Lower lobe of right lung (tissue), 2 donors: Measurements from ENCODE around the gene TOP2B. TPM values are rescaled to one million over a fixed set of nuclear protein-coding genes. Genes with fewer than 3 reads are reported as not detected.

Experiments used
- ATAC-seq, 2 donors: fragments of 200-7000 bp; cut with Tn5 transposase; one replicate each; pipeline ENCODE4 v1.9.1; 2020 to 2022; ENCODE audit warnings: mild to moderate bottlenecking in 2 of 2, moderate library complexity in 2 of 2
- DNase-seq: peaks from one replicate; pipeline ENCODE4 v3.0.0-alpha.2; 2020
- H3K27ac ChIP-seq: fragments of 200-600 bp; one replicate; pipeline ENCODE4 v1.8.0; 2022
- H3K27me3 ChIP-seq: fragments of 200-600 bp; one replicate; pipeline ENCODE4 v1.8.0; 2022; ENCODE audit warnings: low read depth
- H3K36me3 ChIP-seq: fragments of 200-600 bp; one replicate; pipeline ENCODE4 v1.8.0; 2022; ENCODE audit warnings: mild to moderate bottlenecking
- H3K4me1 ChIP-seq: fragments of 200-600 bp; one replicate; pipeline ENCODE4 v1.8.0; 2022
- H3K4me3 ChIP-seq: fragments of 200-600 bp; one replicate; pipeline ENCODE4 v1.8.0; 2022; ENCODE audit warnings: mild to moderate bottlenecking
- H3K9me3 ChIP-seq: fragments of 200-600 bp; one replicate; pipeline ENCODE4 v1.8.0; 2022
- intact Hi-C: fragments of 100-400 bp; cut with DNase I; formaldehyde crosslinking; loops from one replicate; pipeline ENCODE4 v1.11.0; 2022
- total RNA-seq: library from RNA; stranded (reverse); fragmentation: NEBNext Ultra II Directional; extraction: Animal tissue kit (Norgen Biotek cat#: 25700); gene quantifications from one replicate; pipeline ENCODE4 v1.2.1, GENCODE V29; 2021
- TF ChIP-seq, protein P1 (sequence below): fragments of 200-600 bp; IDR thresholded peaks from one replicate; pipeline ENCODE4 v1.8.0; 2022; ENCODE audit warnings: antibody characterized with exemption, mild to moderate bottlenecking
- donor health status: DM: no; HTN: yes; CAD: no; lungs with severe emphysema.

The TOP2B gene
- total RNA-seq, 1 donor from 2014 or later = 92.1 TPM

DNA sequence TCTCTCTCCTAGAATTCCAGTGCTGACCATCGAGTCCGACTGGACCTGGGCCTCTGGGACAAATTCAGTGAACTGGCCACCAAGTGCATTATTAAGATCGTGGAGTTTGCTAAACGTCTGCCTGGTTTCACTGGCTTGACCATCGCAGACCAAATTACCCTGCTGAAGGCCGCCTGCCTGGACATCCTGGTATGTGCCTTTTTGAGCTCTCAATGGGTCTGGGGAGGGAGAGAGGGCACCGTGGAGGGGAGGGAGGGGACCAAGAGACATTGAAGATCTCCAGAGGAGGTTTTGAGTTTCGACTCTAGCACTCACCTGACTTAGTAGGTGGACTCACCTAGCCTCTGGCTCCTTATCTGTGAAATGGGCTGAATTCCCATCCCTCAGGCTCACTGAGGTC is 84.2 kb downstream of the TOP2B start:
- Histone ChIP-seq H3K27me3 (no peaks in the 10 kb centered on the region), H3K4me1 (no peaks in the 10 kb centered on the region), H3K4me3 (no peak overlapping the region), H3K36me3 (peaks cover 5% of the 10 kb centered on the region), H3K9me3 (no peaks in the 10 kb centered on the region), H3K27ac (no peak overlapping the region)
- ATAC-seq (no peak), DNase-seq (no peak)
- TF ChIP-seq, protein P1, sequence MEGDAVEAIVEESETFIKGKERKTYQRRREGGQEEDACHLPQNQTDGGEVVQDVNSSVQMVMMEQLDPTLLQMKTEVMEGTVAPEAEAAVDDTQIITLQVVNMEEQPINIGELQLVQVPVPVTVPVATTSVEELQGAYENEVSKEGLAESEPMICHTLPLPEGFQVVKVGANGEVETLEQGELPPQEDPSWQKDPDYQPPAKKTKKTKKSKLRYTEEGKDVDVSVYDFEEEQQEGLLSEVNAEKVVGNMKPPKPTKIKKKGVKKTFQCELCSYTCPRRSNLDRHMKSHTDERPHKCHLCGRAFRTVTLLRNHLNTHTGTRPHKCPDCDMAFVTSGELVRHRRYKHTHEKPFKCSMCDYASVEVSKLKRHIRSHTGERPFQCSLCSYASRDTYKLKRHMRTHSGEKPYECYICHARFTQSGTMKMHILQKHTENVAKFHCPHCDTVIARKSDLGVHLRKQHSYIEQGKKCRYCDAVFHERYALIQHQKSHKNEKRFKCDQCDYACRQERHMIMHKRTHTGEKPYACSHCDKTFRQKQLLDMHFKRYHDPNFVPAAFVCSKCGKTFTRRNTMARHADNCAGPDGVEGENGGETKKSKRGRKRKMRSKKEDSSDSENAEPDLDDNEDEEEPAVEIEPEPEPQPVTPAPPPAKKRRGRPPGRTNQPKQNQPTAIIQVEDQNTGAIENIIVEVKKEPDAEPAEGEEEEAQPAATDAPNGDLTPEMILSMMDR = no peak
- intact Hi-C loops = no loop called here

DNA sequence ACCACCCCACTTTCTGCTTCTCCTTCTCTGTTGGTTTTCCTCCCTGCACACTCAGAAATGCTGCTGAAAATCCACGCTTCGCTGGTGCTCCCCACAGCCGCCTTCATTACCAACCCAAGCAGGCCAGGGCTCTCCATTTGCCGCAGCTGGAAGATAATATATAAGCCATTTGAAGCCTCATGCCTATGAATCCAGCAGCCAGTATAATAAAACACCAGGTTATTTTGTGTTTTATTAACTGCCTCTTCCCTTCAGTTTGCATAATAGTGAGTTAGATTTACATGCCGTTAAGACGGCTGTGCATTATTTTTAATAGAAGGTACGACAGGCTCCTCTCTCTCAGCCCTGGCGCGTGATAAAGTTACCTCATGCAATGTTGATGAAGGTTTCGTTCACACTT is 86.6 kb downstream of the TOP2B start:
- TF ChIP-seq, protein P1 = no peak
- no peak for ATAC-seq
- Histone ChIP-seq H3K4me1 (no peaks in the 10 kb centered on the region), H3K4me3 (no peak overlapping the region), H3K27me3 (no peaks in the 10 kb centered on the region), H3K36me3 (peaks cover 5% of the 10 kb centered on the region), H3K27ac (no peak overlapping the region), H3K9me3 (no peaks in the 10 kb centered on the region)
- intact Hi-C loops = no loop called here
- no peak for DNase-seq

DNA sequence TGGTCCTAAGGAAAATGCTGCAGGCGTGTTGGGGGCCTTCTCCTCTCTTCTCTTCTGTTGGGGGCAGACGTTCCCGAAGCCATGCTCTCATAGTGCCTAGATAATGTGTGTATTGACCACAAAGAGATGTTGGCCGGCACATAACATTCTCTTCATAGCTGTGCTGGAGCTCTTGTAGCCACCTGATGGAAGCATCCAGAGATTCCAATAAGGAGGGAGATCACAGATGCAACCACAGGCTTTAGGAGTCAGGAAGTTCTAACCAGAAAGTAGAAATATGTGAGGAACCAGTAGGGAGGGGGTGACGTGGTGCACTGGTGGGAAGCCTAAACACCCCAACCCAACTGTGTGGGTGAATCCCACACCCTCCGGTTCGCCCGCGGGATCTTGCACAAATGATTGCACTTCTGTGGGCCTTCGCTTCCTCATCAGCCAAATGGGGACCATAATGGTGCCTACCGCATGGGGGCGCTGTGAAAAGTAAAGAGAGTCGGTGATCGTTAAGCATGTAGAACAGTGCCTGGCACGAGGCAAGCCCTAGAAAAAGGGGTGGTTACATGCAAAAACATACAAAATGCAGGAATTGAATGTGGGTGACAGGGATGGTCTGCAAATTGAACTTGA is 87.8 kb downstream of the TOP2B start:
- H3K27ac ChIP-seq = no peak overlapping the region
- no peak overlapping the region for H3K4me3 ChIP-seq
- ATAC-seq = no peak
- H3K9me3 ChIP-seq = no peaks in the 10 kb centered on the region
- no peaks in the 10 kb centered on the region for H3K27me3 ChIP-seq
- peaks cover 5% of the 10 kb centered on the region for H3K36me3 ChIP-seq
- intact Hi-C loops = no loop called here
- no peaks in the 10 kb centered on the region for H3K4me1 ChIP-seq
- DNase-seq = no peak
- TF ChIP-seq, protein P1 = no peak

DNA sequence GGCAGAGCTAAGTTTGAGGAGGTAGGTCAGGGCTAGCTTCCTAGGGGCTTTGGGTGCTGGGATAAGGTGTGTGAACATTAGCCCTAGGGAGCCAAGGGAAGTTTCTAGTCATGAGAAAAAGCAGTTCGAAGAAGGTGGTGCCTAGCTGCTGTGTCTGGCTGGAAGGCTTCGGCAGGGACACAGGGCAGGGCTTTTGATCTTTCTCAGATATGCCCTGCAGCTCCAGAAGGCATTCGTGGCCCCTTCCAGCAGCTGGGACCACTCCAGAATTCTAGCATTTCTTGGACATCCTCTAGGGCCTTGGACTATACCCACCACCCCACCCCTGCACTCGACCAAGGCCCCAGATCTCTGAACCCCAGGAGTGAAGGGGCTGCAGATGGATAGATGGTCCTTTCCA is 88.6 kb downstream of the TOP2B start:
- H3K9me3 ChIP-seq = no peaks in the 10 kb centered on the region
- intact Hi-C loops = no loop called here
- H3K27me3 ChIP-seq = no peaks in the 10 kb centered on the region
- peaks cover 5% of the 10 kb centered on the region for H3K36me3 ChIP-seq
- no peak overlapping the region for H3K4me3 ChIP-seq
- no peak for ATAC-seq
- H3K4me1 ChIP-seq = no peaks in the 10 kb centered on the region
- TF ChIP-seq, protein P1 = no peak
- H3K27ac ChIP-seq = no peak overlapping the region
- no peak for DNase-seq

- H3K9me3 ChIP-seq = no peaks in the 10 kb centered on the region
- no peak for ATAC-seq
These were observed 89.7 kb downstream of the TOP2B start for GRCh38 chr3:25575001-25575400.

More at GRCh38 chr3:25575001-25575400, 89.7 kb downstream of the TOP2B start:
- intact Hi-C loops = no loop called here
- no peak overlapping the region for H3K4me3 ChIP-seq
- no peaks in the 10 kb centered on the region for H3K4me1 ChIP-seq
- no peak overlapping the region for H3K27ac ChIP-seq
- peaks cover 3% of the 10 kb centered on the region for H3K36me3 ChIP-seq
- no peaks in the 10 kb centered on the region for H3K27me3 ChIP-seq
- TF ChIP-seq, protein P1 = no peak
- no peak for DNase-seq
